ENCODE measurements around the gene LAP3. TPM values are rescaled to one million over a fixed set of nuclear protein-coding genes. Genes with fewer than 3 reads are reported as not detected.

LAP3 gene
- polyA plus RNA-seq, 1 experiment: 63.3 TPM

DNA sequence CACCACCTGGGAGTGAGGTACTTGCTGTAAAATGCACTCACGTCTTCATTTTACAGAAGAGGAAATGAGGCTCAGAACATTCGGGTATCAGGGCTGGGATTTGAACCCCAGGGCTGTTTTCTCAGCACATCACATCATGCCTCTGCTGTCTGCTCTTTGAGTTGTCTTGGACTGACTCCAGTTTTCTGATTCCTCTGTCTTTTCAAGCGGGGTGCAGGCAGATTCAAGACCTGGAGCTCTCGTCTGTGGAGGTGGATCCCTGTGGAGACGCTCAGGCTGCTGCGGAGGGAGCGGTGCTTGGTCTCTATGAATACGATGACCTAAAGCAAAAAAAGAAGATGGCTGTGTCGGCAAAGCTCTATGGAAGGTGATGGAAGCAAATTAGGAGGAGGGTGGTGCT lies 6.3 kb downstream of the LAP3 start:
- Histone ChIP-seq H3K27me3 (ENCODE audit: control insufficient read depth, insufficient read depth, low read length) (no peaks in the 10 kb centered on the region), H3K27ac (ENCODE audit: low read depth, low read length) (no peak overlapping the region), H3K4me3 (ENCODE audit: low read depth, low read length) (no peak overlapping the region), H3K9me3 (ENCODE audit: control insufficient read depth, insufficient read depth, low read length) (no peaks in the 10 kb centered on the region)
- TF ChIP-seq, protein P1, sequence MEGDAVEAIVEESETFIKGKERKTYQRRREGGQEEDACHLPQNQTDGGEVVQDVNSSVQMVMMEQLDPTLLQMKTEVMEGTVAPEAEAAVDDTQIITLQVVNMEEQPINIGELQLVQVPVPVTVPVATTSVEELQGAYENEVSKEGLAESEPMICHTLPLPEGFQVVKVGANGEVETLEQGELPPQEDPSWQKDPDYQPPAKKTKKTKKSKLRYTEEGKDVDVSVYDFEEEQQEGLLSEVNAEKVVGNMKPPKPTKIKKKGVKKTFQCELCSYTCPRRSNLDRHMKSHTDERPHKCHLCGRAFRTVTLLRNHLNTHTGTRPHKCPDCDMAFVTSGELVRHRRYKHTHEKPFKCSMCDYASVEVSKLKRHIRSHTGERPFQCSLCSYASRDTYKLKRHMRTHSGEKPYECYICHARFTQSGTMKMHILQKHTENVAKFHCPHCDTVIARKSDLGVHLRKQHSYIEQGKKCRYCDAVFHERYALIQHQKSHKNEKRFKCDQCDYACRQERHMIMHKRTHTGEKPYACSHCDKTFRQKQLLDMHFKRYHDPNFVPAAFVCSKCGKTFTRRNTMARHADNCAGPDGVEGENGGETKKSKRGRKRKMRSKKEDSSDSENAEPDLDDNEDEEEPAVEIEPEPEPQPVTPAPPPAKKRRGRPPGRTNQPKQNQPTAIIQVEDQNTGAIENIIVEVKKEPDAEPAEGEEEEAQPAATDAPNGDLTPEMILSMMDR (IDR thresholded peaks at IDR 0.05; ENCODE audit: low read depth, low read length): no peak
- ChIA-PET POLR2A (no interaction called here), CTCF (no interaction called here)
- no peak for DNase-seq (ENCODE audit: low read depth, low spot score)

- Histone ChIP-seq H3K27me3 (ENCODE audit: control insufficient read depth, insufficient read depth, low read length) (no peaks in the 10 kb centered on the region), H3K4me3 (ENCODE audit: low read depth, low read length) (no peak overlapping the region), H3K9me3 (ENCODE audit: control insufficient read depth, insufficient read depth, low read length) (no peaks in the 10 kb centered on the region), H3K27ac (ENCODE audit: low read depth, low read length) (no peak overlapping the region)
- POLR2A ChIA-PET: no interaction called here
- CTCF ChIA-PET: no interaction called here
- TF ChIP-seq, protein P1 (IDR thresholded peaks at IDR 0.05; ENCODE audit: low read depth, low read length): no peak
- no peak for DNase-seq (ENCODE audit: low read depth, low spot score)
Observed at GRCh38 chr4:17583941-17584340, 6.9 kb downstream of the LAP3 start.

- H3K4me3 ChIP-seq (ENCODE audit: low read depth, low read length): no peak overlapping the region
- ChIA-PET POLR2A (no interaction called here), CTCF (no interaction called here)
- DNase-seq (ENCODE audit: low read depth, low spot score): no peak
- TF ChIP-seq, protein P1 (IDR thresholded peaks at IDR 0.05; ENCODE audit: low read depth, low read length): no peak
- no peaks in the 10 kb centered on the region for H3K27me3 ChIP-seq (ENCODE audit: control insufficient read depth, insufficient read depth, low read length)
- H3K9me3 ChIP-seq (ENCODE audit: control insufficient read depth, insufficient read depth, low read length): no peaks in the 10 kb centered on the region
- H3K27ac ChIP-seq (ENCODE audit: low read depth, low read length): no peak overlapping the region
Observed at GRCh38 chr4:17584521-17585213, 7.7 kb downstream of the LAP3 start.

DNA sequence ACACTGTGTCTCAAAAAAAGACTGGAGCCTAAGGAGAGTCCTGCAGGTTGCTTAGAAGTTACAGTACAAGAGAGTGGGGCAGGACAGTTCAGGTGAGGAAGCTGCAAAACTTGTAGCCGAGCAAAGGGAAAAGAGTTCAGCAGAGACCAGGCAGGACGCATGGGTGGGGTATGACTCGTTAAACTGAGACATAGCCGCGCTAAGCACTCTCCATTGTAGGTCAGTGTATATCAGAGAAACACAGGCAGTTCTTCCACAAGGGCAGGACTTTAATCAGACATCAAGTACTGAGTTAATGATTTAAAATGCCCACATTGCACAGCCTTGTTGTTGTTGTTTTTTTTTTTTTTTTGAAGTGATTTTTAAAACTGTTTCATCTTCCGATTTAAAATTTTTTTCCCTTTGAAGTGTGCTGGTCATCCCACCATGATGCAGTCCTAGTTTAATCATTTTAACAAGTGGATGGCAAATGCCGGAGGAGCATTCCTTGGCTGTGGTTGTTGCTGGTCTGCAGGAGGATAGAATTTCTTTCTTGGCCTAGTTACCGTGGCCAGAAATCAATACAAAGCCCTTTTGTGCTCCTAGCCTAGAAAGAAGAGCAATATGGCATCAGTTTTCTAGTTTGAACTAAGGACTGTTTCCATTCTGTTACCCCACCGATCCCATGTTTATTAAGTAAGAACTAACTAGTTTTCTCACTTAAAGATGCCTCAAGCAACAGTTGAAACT lies 10.3 kb downstream of the LAP3 start:
- Histone ChIP-seq H3K27me3 (ENCODE audit: control insufficient read depth, insufficient read depth, low read length) (no peaks in the 10 kb centered on the region), H3K9me3 (ENCODE audit: control insufficient read depth, insufficient read depth, low read length) (no peaks in the 10 kb centered on the region), H3K27ac (ENCODE audit: low read depth, low read length) (no peak overlapping the region), H3K4me3 (ENCODE audit: low read depth, low read length) (no peak overlapping the region)
- ChIA-PET CTCF (interaction anchor here (2.2 kb wide), 1 partner anchor 38 kb away, joined by 6 read pairs; no protein-coding TSS in a partner anchor), POLR2A (no interaction called here)
- TF ChIP-seq, protein P1 (IDR thresholded peaks at IDR 0.05; ENCODE audit: low read depth, low read length): no peak
- no peak for DNase-seq (ENCODE audit: low read depth, low spot score)

- CTCF ChIA-PET: interaction anchor here (2.2 kb wide), 1 partner anchor 41 kb away, joined by 6 read pairs; no protein-coding TSS in a partner anchor
- H3K27me3 ChIP-seq (ENCODE audit: control insufficient read depth, insufficient read depth, low read length): no peaks in the 10 kb centered on the region
- H3K4me3 ChIP-seq (ENCODE audit: low read depth, low read length): no peak overlapping the region
- H3K27ac ChIP-seq (ENCODE audit: low read depth, low read length): no peak overlapping the region
- DNase-seq (ENCODE audit: low read depth, low spot score): no peak
- H3K9me3 ChIP-seq (ENCODE audit: control insufficient read depth, insufficient read depth, low read length): no peaks in the 10 kb centered on the region
- POLR2A ChIA-PET: no interaction called here
- TF ChIP-seq, protein P1 (IDR thresholded peaks at IDR 0.05; ENCODE audit: low read depth, low read length): no peak
Observed at GRCh38 chr4:17589355-17589754, 12.4 kb downstream of the LAP3 start.
